KMS-11 (cell line): ENCODE measurements around the gene AKAP5.

Experiments
- H2AFZ ChIP-seq: fragments of 200-600 bp; sonication (generic); 2 replicates; pipeline ENCODE4 v1.6.1; 2016; ENCODE audit warnings: antibody characterized with exemption, mixed run types, low read depth
- H3K27ac ChIP-seq: fragments of 200-600 bp; sonication (generic); 2 replicates; pipeline ENCODE4 v1.6.1; 2016; ENCODE audit warnings: mild to moderate bottlenecking, mixed run types
- H3K27me3 ChIP-seq: fragments of 200-600 bp; sonication (generic); 2 replicates; pipeline ENCODE4 v1.6.1; 2017; ENCODE audit warnings: mild to moderate bottlenecking, low read depth, mixed run types, moderate library complexity; ENCODE audit not compliant: insufficient read depth
- H3K36me3 ChIP-seq: fragments of 200-600 bp; sonication (generic); 2 replicates; pipeline ENCODE4 v1.6.1; 2017; ENCODE audit warnings: mild to moderate bottlenecking, mixed run types; ENCODE audit not compliant: insufficient read depth
- H3K4me1 ChIP-seq: fragments of 200-600 bp; sonication (generic); 2 replicates; pipeline ENCODE4 v1.6.1; 2016; ENCODE audit warnings: mild to moderate bottlenecking, low read depth, mixed run types; ENCODE audit not compliant: poor library complexity, severe bottlenecking
- H3K4me2 ChIP-seq: fragments of 200-600 bp; sonication (generic); 2 replicates; pipeline ENCODE4 v1.7.0; 2016; ENCODE audit warnings: mild to moderate bottlenecking, mixed run types
- H3K4me3 ChIP-seq: fragments of 200-600 bp; sonication (generic); IDR thresholded peaks from 2 replicates; pipeline ENCODE4 v1.6.1; 2017; ENCODE audit warnings: low read depth, low read length, mixed read lengths; ENCODE audit not compliant: insufficient read depth
- H3K79me2 ChIP-seq: fragments of 200-600 bp; sonication (generic); 2 replicates; pipeline ENCODE4 v1.6.1; 2016; ENCODE audit warnings: low read depth, mixed run types; ENCODE audit not compliant: insufficient read depth
- H3K9ac ChIP-seq: fragments of 200-600 bp; sonication (generic); 2 replicates; pipeline ENCODE4 v1.6.1; 2016; ENCODE audit warnings: mild to moderate bottlenecking, mixed run types
- H4K20me1 ChIP-seq: fragments of 200-600 bp; sonication (generic); 2 replicates; pipeline ENCODE4 v1.6.1; 2016; ENCODE audit warnings: mild to moderate bottlenecking, mixed run types; ENCODE audit not compliant: insufficient read depth
- CTCF ChIP-seq: fragments of 200-600 bp; sonication (generic); conservative IDR thresholded peaks from 2 replicates; pipeline ENCODE4 v1.6.1; 2017; ENCODE audit warnings: low read depth, mild to moderate bottlenecking, antibody characterized with exemption, low read length, moderate library complexity, mixed read lengths

AKAP5 gene

DNA sequence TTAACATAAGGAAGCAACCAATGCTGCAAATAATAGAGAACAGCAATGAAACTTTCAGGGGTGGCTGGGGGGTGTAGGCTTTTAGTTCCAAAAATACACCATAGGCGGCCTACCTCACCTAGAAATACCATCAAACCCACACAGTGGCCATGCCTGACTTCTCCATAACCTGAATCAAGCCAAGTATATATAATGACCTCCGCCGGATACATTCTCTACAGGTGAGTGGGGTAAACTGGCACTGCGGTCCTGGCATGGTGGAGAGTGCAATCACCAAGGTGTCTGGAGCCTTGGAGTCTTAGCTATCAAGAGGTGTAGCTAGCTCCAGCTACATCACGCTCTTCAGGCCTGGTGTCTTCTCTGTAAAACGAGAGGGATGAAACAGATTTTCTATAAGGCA lies 37.2 kb downstream of the AKAP5 start:
- 0 out of 2 replicates have a peak, but pooled peaks cover 2% of the 10 kb centered on the region for H3K36me3 ChIP-seq
- no peak for TF ChIP-seq CTCF
- H3K27ac ChIP-seq, result peak overlapping the region; percentile 98
- peaks cover 69% of the 10 kb centered on the region for H3K79me2 ChIP-seq
- peaks cover 41% of the 10 kb centered on the region for H3K4me1 ChIP-seq
- no peak overlapping the region for H3K4me3 ChIP-seq
- H3K4me2 ChIP-seq, result peak overlapping the region; percentile 85
- H4K20me1 ChIP-seq, result no peaks in the 10 kb centered on the region
- H3K27me3 ChIP-seq, result no peaks in the 10 kb centered on the region
- no peak overlapping the region for H2AFZ ChIP-seq
- peak overlapping the region; percentile 97 for H3K9ac ChIP-seq

DNA sequence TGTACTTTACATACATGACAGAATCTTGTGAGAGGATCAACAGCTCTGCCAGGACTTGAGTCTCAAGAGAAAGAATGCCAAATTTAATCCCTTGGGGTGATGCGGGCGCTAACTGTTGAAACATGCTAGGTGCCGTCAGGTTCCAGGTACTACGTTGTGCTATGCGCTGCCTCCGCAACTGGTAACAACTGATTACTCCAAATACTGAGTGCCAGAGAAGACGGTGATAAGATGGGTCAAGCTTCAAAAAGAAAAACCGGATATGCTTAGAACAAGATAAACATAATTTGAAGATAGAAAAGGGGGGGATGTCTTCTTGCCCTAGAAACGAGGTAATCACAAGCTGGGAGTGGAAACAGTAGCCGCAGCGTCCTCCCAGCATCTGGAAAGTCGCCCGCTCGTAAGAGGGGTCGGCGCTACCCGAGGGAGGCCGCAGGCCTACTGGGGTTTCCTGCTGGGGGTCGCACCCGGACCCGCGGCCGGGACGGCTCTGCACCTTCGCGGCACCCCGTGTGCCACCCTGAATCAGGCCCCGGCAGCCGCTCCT lies 37.7 kb downstream of the AKAP5 start:
- peak overlapping the region; percentile 85 for H3K4me2 ChIP-seq
- H3K4me3 ChIP-seq, result no peak overlapping the region
- no peak for TF ChIP-seq CTCF
- no peaks in the 10 kb centered on the region for H3K27me3 ChIP-seq
- H3K27ac ChIP-seq, result peak overlapping the region; percentile 98
- H3K9ac ChIP-seq, result peak overlapping the region; percentile 97
- no peaks in the 10 kb centered on the region for H3K36me3 ChIP-seq
- H2AFZ ChIP-seq, result peak overlapping the region; percentile 44
- H3K79me2 ChIP-seq, result peaks cover 74% of the 10 kb centered on the region
- peaks cover 46% of the 10 kb centered on the region for H3K4me1 ChIP-seq
- no peaks in the 10 kb centered on the region for H4K20me1 ChIP-seq

- Histone ChIP-seq H3K36me3 (no peaks in the 10 kb centered on the region), H3K4me1 (peaks cover 53% of the 10 kb centered on the region)
Observed at GRCh38 chr14:64503434-64504309, 38.4 kb downstream of the AKAP5 start, which contains the start of gene ZBTB25. Gene ZBTB25 (minus strand): TSS chr14:64503838. CDS start chr14:64490533, 13,305 bp downstream.

More at GRCh38 chr14:64503434-64504309, 38.4 kb downstream of the AKAP5 start, which contains the start of gene ZBTB25:
- Histone ChIP-seq H3K79me2 (peaks cover 81% of the 10 kb centered on the region), H3K4me3 (no peak within 1 kb of the TSS), H3K27me3 (no peaks in the 10 kb centered on the region), H3K27ac (peak within 1 kb of the TSS; percentile 98), H2AFZ (peak within 1 kb of the TSS; percentile 47), H3K9ac (peak within 1 kb of the TSS; percentile 97), H3K4me2 (peak within 1 kb of the TSS; percentile 85), H4K20me1 (no peaks in the 10 kb centered on the region)
- TF ChIP-seq CTCF, result no peak
